ENCODE data around the gene EMILIN1. TPM values are rescaled to one million over a fixed set of nuclear protein-coding genes. Genes with fewer than 3 reads are reported as not detected.

Gene EMILIN1
- total RNA-seq, 1 donor from 2014 or later, result 18.4 TPM

DNA sequence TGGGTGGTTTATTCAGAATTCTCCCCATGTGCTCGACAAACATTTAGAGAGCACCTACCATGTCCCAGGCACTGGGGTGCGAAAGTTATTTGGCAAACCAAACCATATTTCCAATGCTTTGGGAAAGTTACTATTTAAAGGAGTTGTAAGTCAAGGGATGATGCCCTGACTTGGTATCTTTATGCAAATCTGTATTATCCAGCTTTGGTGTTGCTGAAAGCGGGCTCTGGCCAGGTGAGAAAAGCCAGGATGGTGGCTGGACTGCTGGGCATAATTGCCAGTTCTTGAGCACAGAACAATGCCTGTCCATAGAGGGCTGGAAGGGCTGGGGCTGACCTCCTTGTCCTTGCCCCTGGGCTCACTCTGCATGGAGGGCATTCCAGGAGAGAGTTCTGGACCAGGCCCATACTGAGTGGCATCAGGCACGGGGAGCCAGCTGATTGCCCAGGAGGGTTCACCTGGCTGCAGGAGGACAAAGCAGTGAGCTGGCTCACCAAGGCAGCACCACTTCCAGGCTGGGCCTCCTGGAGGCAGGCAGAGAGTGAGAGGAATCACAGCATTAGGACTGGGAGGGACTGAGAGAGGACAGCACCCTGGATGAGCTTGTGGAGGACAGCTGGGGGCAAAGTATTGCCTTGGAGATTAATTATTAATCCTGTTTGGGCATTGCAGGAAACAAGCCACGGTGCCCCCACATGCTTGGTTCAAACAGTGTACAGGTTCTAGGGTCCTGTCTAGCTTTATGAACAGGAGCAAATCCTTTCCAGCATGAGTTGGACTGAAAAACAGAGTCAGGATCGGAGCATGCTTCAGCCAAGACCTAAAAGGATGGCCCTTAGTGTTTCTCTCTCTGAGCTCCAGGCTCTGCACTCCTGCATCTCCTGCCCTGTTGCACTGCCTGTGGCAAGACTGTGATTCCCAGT is 15.3 kb downstream of the EMILIN1 start:
- intact Hi-C loops (cut with micrococcal nuclease), result loop anchor here (10.0 kb wide), 2 partner anchors 121 to 201 kb away; partner anchors contain the start of genes ATRAID, CAD and SLC5A6
- H3K4me1 ChIP-seq, result peaks cover 12% of the 10 kb centered on the region
- no peak overlapping the region for H3K4me3 ChIP-seq
- no peak for DNase-seq
- no peaks in the 10 kb centered on the region for H3K27me3 ChIP-seq (ENCODE audit: low read depth)
- H3K27ac ChIP-seq (replicated peaks), result no peak overlapping the region
- no peaks in the 10 kb centered on the region for H3K9me3 ChIP-seq (replicated peaks)
- TF ChIP-seq, protein P1, sequence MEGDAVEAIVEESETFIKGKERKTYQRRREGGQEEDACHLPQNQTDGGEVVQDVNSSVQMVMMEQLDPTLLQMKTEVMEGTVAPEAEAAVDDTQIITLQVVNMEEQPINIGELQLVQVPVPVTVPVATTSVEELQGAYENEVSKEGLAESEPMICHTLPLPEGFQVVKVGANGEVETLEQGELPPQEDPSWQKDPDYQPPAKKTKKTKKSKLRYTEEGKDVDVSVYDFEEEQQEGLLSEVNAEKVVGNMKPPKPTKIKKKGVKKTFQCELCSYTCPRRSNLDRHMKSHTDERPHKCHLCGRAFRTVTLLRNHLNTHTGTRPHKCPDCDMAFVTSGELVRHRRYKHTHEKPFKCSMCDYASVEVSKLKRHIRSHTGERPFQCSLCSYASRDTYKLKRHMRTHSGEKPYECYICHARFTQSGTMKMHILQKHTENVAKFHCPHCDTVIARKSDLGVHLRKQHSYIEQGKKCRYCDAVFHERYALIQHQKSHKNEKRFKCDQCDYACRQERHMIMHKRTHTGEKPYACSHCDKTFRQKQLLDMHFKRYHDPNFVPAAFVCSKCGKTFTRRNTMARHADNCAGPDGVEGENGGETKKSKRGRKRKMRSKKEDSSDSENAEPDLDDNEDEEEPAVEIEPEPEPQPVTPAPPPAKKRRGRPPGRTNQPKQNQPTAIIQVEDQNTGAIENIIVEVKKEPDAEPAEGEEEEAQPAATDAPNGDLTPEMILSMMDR (IDR thresholded peaks at IDR 0.05; ENCODE audit: borderline replicate concordance), result no peak
- no peaks in the 10 kb centered on the region for H3K36me3 ChIP-seq

DNA sequence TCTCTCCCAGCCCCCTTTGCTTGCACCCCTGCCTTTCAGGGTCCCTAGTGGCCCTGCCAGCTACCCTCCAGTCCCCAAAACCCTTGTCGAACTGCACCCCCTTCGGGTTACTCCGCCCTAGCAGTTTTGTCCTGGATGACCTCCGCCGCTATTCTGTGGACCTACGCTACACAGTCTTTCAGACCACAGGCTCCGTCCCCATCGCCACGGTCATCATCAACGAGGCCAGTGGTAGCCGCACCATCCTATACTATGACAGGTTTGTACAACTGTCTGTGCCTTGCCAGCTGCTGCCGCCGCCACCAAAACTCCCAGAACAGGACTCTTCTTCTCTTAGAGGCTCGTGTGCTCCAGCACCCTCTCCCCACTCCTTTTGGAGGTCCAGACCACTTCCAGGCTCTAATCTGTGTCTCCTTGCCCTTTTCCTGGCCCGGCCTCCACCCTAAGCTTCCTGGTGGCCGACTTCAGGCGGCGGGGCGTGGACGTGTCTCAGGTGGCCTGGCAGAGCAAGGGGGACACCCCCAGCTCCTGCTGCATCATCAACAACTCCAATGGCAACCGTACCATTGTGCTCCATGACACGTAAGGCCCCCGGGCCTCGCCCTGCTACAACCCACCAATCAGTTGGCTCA is 16.1 kb downstream of the EMILIN1 start:
- Histone ChIP-seq H3K27me3 (ENCODE audit: low read depth) (no peaks in the 10 kb centered on the region), H3K9me3 (replicated peaks) (no peaks in the 10 kb centered on the region), H3K36me3 (peaks cover 3% of the 10 kb centered on the region), H3K27ac (replicated peaks) (no peak overlapping the region), H3K4me1 (peaks cover 12% of the 10 kb centered on the region), H3K4me3 (no peak overlapping the region)
- DNase-seq, result no peak
- intact Hi-C loops (cut with micrococcal nuclease), result loop anchor here (10.0 kb wide), 2 partner anchors 120 to 200 kb away; partner anchors contain the start of genes ATRAID, CAD and SLC5A6
- TF ChIP-seq, protein P1 (IDR thresholded peaks at IDR 0.05; ENCODE audit: borderline replicate concordance), result no peak

DNA sequence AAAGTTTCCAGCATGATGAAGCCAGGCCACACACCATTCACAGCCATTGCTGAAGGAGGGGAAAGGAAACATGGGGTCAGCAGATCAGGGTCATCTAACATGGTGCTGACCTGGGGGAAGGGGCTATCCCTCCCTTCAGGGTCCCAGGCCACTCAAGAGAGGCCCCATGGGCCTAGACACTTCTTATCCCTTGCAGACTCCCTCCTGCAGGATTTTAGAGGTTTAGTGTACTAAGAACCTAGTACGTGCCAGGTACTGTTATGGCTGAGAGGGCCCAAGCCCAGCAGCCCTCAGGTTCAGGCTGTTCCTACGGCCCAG is 17.0 kb downstream of the EMILIN1 start:
- TF ChIP-seq, protein P1 (IDR thresholded peaks at IDR 0.05; ENCODE audit: borderline replicate concordance), result no peak
- intact Hi-C loops (cut with micrococcal nuclease), result loop anchor here (10.0 kb wide), 2 partner anchors 119 to 199 kb away; partner anchors contain the start of genes ATRAID, CAD and SLC5A6
- no peak overlapping the region for H3K27ac ChIP-seq (replicated peaks)
- no peaks in the 10 kb centered on the region for H3K27me3 ChIP-seq (ENCODE audit: low read depth)
- peaks cover 12% of the 10 kb centered on the region for H3K4me1 ChIP-seq
- peaks cover 5% of the 10 kb centered on the region for H3K36me3 ChIP-seq
- DNase-seq, result no peak
- H3K9me3 ChIP-seq (replicated peaks), result no peaks in the 10 kb centered on the region
- no peak overlapping the region for H3K4me3 ChIP-seq

DNA sequence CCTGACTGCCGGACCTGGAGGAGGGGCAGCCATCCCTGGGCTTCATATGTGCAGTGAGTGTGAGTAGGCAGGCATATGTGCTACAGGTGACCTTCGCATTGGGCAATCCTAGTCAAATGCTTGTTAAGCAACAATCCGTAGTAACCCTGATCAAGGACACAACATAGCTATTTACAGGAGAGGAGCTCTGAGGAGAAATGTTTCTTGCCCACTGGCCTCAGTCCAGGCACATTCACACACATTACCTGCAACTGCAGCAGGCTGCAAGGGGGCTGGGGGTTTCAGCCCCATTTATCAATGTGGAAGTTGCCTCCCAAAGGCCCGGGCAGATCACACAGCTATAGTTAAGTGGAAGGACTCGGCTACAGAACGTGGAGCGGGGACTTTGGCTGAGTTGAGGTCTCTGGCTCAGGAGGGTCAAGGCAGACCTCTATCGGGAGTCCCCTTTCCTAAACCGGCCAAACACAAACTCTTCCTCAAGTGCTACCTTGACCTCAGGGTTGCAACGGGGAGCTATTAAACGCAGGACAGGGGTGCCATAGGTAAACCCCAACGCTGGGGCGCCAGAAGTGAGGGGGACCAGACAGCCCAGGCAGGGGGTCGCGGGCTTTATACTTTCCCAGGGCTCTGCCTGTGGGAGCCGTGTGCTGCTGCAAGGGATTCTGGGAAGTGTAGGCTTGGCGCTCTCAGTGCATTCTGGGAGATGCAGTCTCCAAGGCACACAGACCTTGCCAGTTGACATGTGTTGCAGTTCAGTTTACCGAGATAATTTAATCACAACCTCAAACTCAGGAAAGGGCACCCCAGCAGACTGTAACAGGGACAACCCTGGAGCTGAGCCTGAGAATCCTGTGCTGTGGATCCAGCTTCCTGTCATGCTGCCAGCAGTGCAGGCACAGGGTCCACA is 17.6 kb downstream of the EMILIN1 start:
- Histone ChIP-seq H3K4me1 (peaks cover 12% of the 10 kb centered on the region), H3K9me3 (replicated peaks) (no peaks in the 10 kb centered on the region), H3K4me3 (peak overlapping the region; percentile 58), H3K27ac (replicated peaks) (peak overlapping the region; percentile 75), H3K36me3 (peaks cover 5% of the 10 kb centered on the region), H3K27me3 (ENCODE audit: low read depth) (no peaks in the 10 kb centered on the region)
- DNase-seq, result peak; percentile 60
- intact Hi-C loops (cut with micrococcal nuclease), result loop anchor here (10.0 kb wide), 2 partner anchors 119 to 199 kb away; partner anchors contain the start of genes ATRAID, CAD and SLC5A6
- TF ChIP-seq, protein P1 (IDR thresholded peaks at IDR 0.05; ENCODE audit: borderline replicate concordance), result no peak
